Measurements from ENCODE around the gene ESM1.

Gene ESM1

DNA sequence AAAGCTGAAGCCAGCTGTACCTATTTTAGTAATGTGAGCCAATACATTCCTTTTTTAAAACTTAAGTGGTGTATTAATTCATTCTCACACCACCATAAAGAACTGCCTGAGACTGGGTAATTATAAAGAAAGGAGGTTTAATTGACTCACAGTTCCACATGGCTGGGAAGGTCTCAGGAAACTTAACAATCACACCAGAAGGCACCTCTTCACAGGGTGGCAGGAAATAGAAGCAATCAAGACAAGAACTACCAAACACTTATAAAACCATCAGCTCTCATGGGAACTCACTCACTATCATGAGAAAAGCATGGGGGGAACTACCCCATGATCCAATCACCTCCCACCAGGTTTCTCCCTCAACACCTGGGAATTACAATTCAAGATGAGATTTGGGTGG is 21.0 kb downstream of the ESM1 start:
- no peak overlapping the region for H3K4me3 ChIP-seq (ENCODE audit: low read depth, low read length)
- TF ChIP-seq, protein P1, sequence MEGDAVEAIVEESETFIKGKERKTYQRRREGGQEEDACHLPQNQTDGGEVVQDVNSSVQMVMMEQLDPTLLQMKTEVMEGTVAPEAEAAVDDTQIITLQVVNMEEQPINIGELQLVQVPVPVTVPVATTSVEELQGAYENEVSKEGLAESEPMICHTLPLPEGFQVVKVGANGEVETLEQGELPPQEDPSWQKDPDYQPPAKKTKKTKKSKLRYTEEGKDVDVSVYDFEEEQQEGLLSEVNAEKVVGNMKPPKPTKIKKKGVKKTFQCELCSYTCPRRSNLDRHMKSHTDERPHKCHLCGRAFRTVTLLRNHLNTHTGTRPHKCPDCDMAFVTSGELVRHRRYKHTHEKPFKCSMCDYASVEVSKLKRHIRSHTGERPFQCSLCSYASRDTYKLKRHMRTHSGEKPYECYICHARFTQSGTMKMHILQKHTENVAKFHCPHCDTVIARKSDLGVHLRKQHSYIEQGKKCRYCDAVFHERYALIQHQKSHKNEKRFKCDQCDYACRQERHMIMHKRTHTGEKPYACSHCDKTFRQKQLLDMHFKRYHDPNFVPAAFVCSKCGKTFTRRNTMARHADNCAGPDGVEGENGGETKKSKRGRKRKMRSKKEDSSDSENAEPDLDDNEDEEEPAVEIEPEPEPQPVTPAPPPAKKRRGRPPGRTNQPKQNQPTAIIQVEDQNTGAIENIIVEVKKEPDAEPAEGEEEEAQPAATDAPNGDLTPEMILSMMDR (IDR thresholded peaks at IDR 0.05; ENCODE audit: low read depth, low read length, missing control alignments) = no peak
- no peak for DNase-seq (ENCODE audit: low read depth)

DNA sequence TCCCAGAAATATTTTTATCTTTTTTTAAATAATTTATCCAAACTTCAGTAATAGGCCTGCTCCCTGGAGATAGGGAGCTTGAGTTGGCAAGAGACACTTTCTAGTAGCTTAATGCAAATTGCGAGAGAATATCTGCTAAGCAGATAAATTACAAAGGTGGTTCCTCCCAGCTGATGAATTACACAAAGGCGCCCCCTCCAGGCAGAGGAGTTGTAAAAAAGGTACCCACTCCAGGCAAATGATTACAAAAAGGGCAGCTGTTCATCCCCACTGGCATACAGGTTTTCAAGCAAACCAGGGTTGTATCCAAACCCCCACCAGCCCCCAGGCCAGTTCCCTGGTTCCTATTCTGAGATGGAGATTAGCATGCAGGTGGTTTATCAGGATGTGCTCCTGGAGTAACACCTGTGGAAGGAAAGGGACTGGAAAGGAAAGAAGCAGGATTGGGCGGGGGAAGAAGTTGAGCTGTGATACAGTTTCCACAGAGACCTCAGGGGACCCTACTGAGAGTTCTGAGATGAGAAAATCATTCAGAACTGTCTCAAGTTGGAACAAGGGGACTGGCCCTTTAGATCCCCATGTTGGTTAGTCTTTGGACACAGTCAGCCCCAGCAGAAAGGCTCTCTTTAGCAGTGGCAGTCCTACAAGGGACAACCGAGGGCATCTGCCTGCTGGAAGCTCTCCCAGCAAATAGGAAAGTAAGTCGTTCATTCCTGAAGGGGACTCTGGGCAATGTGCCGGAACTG is 25.5 kb downstream of the ESM1 start:
- TF ChIP-seq, protein P1 (IDR thresholded peaks at IDR 0.05; ENCODE audit: low read depth, low read length, missing control alignments) = peak; percentile 38
- no peak overlapping the region for H3K4me3 ChIP-seq (ENCODE audit: low read depth, low read length)
- DNase-seq (ENCODE audit: low read depth) = no peak

DNA sequence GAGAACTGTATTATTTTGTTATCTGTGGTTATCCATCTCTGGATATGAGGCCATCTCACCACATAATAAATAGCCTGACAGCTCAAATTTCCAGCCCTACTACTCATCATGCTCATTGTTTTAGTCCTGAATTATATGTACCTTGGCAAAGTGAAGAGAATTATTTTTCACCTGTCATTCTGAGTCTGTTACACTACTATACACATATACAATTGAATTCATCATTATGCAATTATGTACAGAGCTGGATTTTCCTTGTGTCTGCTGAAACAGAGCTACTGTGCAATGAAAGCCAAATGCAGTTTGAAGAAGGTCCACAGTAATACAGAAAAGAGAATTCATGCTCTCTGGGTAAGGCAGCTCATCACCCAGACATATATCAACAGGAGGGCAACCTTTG is 28.5 kb downstream of the ESM1 start:
- H3K4me3 ChIP-seq (ENCODE audit: low read depth, low read length) = no peak overlapping the region
- TF ChIP-seq, protein P1 (IDR thresholded peaks at IDR 0.05; ENCODE audit: low read depth, low read length, missing control alignments) = no peak
- DNase-seq (ENCODE audit: low read depth) = no peak

GRCh38 chr5:54947187-54947586 is 38.2 kb downstream of the ESM1 start:
- TF ChIP-seq, protein P1 (IDR thresholded peaks at IDR 0.05; ENCODE audit: low read depth, low read length, missing control alignments) = no peak
- H3K4me3 ChIP-seq (ENCODE audit: low read depth, low read length) = no peak overlapping the region
- no peak for DNase-seq (ENCODE audit: low read depth)

GRCh38 chr5:54946306-54946819 is 39.0 kb downstream of the ESM1 start:
- no peak for DNase-seq (ENCODE audit: low read depth)
- TF ChIP-seq, protein P1 (IDR thresholded peaks at IDR 0.05; ENCODE audit: low read depth, low read length, missing control alignments) = no peak
- H3K4me3 ChIP-seq (ENCODE audit: low read depth, low read length) = no peak overlapping the region

DNA sequence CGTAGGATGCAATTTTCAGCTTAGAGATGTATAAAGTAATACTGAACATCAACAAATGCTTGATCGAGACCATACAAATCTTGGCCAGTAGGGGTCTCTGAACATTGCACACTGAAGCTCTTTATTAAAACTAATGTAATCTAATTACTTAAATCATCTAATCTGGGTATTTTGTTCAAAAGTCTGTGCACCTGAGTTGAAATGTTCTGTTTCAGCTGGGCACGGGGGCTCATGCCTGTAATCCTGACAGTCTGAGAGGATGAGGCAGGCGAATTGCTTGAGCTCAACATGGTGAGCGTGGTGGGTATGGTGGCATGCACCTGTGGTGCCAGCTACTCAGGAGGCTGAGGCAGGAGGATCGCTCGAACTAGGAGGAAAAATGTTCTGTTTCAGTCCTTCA is 41.0 kb downstream of the ESM1 start:
- TF ChIP-seq, protein P1 (IDR thresholded peaks at IDR 0.05; ENCODE audit: low read depth, low read length, missing control alignments) = peak; percentile 59
- DNase-seq (ENCODE audit: low read depth) = no peak
- H3K4me3 ChIP-seq (ENCODE audit: low read depth, low read length) = no peak overlapping the region
